ENCODE data around the gene DYSF.

Gene DYSF

DNA sequence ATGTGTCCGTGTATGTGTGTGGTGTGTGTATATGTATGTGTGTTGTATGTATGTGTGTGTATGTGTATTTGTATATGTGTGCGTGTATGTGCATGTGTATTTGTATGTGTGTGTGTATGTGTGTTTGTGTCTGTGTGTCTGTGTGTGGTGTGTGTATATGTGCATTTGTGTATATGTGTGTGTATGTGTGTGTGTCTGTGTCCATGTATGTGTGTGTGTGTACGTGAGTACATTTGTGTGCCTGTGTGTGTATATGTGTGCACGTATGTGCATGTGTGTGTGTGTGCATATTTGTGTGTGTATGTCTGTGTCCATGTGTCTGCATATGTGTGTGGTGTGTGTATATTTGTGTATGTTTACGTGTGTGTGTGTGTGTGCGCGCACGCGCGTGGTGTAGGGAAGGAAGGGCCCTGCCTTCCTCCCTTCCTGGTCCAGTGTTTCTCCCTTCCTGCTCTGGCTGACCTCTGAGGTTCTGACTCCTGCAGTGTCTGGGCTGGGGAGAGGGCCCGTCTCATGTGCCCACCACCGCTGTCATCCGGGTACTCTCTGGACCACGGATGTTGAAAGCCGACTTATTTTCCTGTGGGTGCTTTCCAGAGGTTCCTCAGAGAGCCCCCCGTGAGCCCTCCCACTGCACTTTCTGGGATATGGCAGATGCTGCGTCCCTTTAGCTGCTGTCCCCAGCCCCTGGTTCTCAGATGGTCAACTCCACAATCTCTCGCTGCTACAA lies 209.5 kb downstream of the DYSF start:
- no peak for DNase-seq

DNA sequence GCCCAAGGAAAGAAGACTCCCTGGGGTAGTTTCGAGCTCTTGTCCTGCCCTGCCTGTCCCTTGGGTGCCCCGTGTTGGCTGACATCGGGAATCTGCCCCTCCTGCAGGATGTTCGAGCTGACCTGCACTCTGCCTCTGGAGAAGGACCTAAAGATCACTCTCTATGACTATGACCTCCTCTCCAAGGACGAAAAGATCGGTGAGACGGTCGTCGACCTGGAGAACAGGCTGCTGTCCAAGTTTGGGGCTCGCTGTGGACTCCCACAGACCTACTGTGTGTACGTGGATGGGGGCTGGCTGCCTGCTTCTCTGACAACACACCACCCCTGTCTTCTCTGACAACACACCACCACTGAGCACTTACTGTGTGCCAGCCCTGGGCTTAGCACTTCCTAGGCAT lies 210.8 kb downstream of the DYSF start:
- no peak for DNase-seq

DNA sequence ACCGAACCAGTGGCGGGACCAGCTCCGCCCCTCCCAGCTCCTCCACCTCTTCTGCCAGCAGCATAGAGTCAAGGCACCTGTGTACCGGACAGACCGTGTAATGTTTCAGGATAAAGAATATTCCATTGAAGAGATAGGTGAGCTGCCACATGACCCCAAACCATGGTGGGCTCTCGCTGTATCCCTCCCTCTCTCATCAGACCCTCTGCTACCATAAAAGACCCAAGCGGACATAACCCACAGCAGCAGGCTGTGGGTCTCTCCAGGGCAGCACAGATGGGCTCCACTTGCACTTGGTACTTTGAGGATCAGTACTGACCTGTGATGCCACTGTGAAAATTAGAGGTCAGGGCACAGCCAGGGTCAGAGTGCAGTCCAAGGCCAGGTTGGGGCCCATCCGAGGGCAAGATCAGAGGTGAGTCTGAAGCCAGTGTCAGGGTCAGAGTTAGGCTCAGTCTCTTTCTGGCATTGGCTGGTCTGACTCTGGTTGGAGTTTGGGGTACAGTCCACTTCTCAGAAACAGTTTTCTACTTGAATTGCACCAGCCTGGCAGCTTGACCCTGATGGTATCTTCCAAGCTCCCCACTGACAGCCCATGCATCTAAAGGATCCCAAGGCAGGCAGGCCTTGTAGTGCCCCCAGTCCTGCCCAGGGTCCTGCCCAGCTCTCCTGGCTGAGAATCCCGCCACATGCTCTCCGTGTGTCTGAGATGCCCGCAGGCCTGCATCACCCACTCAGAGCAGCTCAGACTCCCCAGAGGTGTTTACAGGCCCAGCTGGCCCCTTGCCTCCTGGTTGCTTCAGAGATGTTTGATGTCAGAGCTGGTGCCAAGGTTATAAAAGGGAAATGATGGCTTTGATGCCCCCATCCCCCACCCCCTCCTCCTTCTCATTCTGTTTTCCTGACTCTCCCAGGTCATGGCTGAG lies 212.1 kb downstream of the DYSF start:
- no peak for DNase-seq

DNA sequence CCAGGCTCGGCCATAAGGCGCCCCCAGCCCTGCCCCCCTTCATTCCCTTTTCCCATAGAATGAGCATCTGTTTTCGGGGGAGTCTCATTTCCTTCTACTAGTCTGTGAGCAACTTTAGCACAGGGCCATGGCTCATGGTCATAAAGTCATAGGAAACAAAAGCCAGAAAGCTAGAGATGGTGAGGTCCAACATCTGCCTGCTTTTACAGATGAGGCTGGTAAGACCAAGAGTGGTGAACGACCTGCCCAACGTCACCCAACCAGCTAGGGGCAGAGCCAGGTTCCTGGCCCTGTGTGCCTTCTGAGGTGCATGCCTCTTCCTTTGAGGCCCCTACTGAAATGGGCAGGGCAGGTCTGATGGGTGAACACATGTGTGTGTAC lies 212.7 kb downstream of the DYSF start:
- DNase-seq: no peak

DNA sequence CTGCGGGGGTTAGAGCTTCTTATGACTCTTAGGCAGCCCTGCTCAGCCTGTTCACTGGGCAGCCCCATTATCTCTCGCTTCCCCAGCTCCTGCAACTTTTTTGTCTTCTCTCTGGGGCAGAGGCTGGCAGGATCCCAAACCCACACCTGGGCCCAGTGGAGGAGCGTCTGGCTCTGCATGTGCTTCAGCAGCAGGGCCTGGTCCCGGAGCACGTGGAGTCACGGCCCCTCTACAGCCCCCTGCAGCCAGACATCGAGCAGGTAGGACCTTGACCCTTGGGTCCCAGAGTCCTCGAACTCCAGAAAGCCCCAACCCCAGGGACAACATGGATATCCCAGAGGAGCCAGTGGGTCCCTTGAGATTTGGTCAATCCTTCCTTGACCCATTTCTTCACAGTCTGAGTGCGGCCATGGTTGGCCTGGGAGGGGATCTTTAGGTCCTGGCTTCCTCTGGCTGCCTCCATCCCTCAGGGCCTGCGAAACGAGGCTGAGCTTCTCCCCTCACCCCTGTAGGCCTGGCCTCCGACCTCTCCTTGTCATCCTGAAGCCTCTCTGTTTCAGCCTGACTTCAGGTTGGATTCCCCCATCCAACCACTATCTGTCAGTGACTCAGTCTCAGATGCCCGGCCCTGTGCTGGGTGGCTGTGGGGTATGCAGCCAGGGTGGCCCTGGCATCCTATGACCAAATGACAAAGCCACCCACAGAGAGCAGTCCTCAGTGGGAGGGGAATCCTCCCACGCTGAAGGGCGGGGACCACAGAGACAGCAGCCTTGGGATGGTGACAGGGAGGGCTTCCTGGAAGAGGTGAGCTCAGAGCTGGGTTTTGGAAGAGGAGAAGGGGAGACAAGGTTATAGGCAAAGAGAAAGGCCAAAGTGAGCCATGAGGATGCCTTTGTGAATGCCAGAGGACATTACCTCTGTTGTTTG lies 214.2 kb downstream of the DYSF start:
- DNase-seq: no peak

DNA sequence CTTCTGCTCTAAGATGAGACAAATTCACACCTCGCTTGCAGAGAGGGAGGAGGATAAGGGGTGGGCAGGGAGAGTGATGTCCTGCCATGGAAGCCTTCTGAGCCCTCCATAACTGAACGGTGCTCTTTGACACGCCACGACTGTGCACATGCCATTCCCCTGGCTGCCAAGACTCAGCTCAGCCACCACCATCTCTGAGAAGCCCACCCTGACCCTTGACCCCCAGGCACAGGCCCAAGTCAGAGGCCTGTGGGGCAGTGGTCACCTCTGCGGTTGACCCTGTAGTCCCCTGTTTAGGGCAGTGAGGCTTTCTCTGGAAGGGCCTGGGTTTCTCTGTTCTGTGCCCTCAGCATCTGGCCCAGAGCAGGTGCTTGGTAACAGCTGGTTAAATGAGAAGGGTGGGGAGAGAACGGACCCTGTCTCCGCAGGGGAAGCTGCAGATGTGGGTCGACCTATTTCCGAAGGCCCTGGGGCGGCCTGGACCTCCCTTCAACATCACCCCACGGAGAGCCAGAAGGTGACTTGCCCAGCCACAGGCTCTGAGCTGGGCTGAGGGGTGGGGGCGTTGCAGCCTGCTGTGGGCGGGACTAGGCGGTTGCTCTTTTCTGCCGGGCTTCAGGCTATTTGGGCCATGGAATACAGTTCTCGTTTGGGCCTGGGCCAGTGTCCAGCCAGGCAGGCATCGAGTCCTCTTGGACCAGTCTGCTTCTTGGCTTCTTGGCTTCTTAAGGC lies 215.1 kb downstream of the DYSF start:
- DNase-seq: no peak

DNA sequence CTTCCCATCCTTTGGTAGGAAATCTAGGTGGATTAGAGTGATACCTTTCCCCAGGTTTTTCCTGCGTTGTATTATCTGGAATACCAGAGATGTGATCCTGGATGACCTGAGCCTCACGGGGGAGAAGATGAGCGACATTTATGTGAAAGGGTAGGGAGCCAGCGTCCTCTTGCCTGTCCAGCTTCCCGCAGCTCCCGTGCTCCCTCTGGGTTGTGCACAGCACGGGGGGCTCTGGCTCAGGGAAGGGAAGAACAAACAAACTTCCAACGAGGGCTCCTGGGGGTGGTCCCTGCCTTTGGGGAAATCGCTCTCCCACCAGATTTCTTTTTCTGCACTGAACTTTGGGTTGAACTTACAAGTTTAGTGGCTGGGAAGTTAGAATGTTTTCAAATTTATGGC lies 215.7 kb downstream of the DYSF start:
- no peak for DNase-seq

DNA sequence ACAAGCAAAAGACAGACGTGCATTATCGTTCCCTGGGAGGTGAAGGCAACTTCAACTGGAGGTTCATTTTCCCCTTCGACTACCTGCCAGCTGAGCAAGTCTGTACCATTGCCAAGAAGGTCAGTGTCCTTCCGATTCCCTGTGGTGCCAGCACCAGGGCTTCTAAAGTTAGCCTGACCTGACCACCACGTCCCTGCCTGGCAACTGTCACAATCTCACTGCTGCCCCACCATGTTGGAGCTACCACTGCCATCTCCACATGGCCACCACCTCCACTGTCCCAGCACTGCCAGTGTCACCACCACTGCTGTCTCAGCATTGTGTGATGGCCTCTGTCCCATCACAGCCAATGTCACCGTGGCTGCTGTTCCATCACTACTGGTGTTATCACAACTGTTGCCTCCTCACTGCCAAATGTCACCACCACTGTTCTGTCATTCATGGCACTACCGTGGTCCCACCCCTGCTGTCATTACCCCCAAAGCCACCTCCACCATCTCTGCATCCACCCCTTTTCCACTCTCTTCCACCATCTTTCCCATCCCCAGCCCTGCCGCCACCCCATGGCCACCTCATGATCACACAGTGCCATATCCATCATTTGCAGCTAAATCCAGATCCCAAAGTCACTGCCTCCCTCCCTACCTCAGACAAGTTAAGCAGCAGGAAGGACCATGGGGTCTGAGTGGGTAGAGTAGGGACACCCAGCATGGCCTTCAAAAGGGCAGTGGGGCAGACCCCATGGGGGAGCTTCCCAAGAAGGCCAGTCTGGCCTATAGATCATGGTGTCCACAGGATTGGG lies 216.5 kb downstream of the DYSF start:
- DNase-seq: no peak

DNA sequence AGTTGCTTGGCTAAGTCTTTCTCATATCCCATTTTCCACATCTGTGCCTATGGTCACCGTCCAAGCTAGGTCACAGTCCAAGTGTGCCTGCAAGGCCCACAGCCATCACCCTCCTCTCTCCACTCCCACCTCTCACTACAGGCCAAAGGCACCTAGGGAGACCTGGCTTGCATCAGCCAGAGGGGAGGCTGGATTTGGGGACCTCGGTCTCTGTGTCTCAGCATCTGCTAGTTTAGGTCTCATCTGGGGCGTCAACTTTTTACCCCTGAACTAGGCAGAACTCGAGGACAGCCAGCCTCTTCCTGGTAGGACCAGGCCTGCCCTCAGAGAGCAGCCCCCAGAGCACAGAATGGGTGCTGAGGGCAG lies 217.1 kb downstream of the DYSF start:
- no peak for DNase-seq

DNA sequence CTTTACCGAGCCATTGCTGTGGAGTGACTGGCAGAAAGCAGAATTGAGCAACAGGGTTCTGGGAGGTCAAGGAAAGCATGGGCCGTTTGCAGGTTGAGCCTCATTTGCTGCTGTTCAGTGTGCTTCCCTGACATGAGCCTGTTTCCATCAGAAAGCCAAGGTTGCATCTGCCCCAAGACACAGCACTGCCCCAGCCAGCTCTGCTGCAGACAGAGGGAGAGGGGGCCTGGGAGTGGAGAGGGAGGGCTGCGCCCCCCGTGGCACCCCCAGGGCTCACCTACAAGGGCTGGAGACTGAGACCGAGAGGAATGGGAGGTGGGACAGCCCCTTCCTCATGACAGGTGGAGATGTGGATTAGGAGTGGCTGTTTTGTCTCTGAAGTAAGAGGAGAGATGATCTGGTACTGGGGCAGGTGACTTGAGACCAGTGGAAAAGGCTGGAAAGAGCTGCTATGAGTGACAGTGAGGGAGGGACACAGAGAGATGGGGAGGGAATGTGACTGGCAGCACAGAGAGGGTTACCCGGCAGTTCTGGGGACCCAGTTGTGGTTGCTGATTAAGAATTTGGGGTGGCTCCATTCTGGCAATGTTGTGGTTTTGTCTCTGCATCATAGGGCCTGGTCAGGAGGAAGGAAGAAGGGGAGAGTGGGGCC lies 218.0 kb downstream of the DYSF start:
- DNase-seq: no peak

DNA sequence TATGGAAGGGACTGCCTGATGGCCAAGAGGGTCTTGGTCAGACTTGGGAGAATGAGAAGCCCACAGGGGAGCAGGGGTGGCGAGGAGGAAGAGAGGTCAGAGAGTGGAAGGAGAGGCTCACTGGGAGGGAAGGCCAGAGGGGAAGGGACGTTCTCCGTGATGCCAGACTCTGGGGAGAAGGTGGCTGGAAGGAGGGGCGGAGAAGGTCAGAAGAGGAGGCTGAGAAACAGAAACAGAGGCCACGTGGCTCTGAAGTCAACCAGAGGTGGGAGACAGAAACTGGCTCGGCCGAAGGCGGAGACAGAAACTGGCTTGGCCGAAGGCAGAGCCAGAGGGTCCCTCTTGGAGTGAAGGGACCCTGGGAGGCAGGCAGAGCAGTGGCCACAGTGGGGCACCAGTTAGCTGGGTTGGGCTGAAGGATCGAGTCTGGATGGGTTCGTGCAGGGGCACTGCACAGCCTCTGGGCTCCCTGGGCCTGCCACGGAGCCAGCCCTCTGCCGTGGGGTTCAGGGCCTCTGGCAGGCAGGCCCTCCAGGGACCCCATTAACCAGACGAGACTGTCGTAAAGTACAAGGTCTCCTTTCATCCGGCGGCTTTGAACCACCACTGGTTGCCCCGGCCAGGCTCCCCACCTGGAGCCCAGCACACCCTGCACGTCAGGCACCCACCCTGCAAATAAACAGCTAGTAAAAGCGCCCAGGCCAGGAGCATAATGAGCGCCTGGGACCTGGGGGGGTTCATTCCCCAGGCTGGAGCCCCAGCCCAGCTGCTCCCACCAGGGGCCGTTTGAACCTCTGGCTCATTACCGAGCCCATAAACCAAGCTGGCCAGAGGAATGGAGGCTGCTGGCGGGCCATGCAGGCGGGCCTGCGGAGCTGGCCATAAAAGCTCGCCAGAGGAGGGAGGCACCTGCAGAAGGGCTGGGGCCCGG lies 218.8 kb downstream of the DYSF start:
- DNase-seq: no peak

DNA sequence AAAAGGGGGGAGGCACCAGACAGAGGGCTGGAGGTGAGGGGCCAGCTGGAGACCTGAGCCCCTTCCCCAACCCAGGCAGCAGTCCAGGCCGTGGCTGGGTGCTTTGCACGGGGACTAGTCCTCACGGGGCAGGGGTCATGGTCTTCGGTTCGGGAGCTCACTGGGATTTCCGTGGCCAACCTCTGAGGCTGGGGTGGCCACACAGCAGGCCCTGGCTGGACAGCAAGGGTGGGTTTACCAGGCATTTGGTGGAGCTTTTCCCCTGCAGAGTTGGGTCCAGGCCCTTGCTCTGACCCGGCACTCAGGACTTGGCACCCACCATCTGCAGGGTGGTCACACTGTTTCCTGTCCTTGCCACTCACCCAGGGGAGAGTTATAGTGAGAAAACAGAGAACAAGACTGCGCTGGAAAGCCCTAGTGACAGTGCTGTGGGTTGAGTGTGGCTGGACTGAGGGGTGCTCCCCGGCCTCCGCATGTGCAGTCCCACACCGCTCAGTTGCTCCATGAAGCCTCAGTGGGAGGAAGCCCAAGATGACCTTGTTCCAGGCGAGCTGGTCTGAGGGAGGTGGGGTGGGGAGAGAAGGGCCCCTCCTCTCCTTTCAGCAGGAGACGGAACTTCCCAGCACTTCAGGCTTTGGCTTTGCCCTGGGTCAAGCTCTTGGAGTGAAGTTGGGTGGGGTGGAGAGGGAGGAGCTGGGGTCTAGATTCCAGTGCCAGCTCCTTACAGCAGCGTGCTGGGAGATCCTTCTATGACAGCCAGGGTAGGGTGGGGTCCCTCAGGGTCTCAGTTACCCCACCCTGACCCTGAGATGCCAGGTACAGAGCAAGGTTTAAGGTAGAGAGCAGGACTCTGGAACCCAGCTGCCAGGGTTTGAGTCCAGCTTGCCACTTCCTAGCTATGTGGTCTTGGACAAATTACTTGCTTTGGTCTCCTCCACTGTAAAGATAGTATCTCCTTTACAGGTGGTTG lies 219.8 kb downstream of the DYSF start:
- DNase-seq: no peak

DNA sequence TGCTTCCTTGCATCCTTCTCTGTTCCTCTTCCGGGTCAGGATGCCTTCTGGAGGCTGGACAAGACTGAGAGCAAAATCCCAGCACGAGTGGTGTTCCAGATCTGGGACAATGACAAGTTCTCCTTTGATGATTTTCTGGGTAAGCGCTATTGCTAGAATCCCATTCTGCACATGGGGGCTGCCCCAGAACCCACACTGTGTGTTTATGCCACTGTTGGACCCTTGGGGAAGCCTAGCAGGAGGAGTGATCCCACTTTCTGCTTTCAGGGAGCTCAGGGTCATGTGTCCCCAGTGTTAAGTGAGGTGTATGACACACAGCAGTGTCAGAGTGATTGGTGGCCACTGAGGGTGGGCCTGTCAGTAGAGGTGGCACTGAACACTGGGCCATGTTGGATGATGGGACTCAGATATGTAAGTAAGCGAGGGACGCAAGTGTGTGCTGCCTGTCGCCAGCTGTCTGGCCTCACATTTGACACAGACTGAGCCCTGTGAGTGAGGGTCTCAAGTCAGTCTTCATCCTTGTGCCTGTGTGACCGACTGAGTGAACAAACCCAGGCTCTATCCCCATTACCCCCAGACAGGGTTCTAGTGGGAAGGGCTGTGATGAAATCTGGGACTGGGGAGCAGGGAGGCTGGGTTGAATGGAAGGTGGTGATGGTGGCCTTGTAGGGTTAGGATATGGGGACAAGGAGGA lies 220.9 kb downstream of the DYSF start:
- no peak for DNase-seq

DNA sequence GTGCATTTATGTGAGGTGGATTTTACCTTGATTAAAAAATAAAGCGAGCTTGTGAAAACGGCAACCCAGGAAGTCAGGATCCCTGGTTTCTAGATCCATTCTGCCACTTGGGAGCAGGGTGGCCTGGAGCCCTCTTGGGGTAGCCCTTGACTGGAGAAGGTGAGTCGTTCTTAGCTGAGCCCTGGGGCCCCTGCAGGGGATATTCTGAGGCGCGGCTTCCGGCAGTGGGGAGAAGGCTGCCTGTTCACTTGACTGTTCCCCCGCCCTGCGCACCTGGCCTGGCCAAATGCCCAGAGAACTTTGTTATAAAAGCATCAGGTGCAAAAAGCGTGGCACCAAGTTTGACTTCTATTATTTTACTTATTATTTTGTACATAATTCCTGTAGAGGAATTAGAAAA lies 221.9 kb downstream of the DYSF start:
- DNase-seq: no peak

DNA sequence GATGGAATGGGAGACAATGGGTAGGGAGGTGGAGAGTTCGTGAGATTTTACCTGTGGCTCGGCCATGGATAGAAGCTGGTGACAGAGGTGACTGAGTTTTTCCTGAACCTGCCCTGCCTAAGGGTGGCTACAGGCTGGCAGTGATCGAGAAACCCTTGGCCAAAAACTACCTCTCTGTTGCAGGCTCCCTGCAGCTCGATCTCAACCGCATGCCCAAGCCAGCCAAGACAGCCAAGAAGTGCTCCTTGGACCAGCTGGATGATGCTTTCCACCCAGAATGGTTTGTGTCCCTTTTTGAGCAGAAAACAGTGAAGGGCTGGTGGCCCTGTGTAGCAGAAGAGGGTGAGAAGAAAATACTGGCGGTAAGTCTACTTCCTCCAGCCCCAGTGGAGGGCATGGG lies 225.5 kb downstream of the DYSF start:
- no peak for DNase-seq

DNA sequence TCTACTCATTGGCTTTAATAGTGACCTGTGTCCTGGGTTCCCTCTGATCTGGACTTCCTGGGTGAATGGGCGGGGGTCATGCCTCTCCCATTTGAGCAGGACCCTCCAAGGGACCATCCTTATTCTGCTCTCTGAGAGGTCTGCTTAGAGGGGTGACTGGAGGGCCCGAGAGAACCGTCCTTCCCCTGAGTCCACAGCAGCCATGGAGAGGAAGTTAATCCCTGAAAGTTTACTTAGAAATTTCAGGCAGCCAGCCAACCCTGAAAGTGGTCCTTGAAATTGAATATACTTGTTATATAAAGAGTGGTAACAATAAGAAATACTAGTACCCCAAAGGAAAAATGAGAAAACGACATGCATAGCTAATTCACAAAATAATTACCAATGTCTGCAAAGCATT lies 226.1 kb downstream of the DYSF start:
- no peak for DNase-seq

DNA sequence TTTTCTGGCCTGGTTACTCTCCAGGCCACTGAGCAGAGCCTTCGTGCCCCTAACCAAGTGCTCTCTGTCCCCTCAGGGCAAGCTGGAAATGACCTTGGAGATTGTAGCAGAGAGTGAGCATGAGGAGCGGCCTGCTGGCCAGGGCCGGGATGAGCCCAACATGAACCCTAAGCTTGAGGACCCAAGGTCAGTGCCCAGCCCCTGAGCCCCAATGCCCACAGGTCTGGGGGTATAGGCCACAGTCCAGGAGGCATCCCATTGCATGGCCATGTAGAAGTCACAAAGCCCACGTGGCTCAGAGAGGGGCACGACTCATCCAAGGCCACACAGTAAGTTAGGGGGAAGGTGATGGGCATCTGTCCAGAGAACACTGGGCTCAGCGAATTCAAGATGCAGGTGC lies 227.6 kb downstream of the DYSF start:
- no peak for DNase-seq

DNA sequence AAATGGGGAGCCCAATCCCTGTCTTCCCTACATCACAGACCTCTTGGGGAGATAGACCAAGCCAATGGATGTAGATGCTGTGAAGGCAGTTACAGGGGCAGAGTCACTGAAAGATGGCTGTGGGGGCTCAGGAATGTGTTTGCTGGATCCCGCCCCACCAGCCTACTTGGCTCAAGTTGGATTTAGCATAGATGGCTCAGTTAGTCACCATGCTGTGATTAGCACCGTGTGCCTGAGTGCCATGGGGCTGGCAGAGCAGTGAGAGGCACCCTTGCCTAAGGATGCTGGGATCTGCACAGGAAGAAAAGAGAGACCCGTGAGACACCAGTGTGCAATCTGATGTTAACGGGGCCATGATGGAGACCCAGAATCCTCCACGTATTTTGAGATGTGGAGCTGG lies 228.3 kb downstream of the DYSF start:
- no peak for DNase-seq

All from CD4-positive, alpha-beta T cell treated with Interleukin-17A for 4 hours (primary cell).